Measurements from ENCODE around the gene ART5. TPM values are rescaled to one million over a fixed set of nuclear protein-coding genes. Genes with fewer than 3 reads are reported as not detected.
A peak's percentile ranks its signal among the peaks of the same experiment; 100 is the strongest.
"Not testable (repeated sequence)": the region's sequence is repeated elsewhere in the genome, so short reads cannot be mapped to it uniquely, and the experiment has no call there.

ART5 gene
- total RNA-seq, 2 experiments from 2014 or later: not detected

DNA sequence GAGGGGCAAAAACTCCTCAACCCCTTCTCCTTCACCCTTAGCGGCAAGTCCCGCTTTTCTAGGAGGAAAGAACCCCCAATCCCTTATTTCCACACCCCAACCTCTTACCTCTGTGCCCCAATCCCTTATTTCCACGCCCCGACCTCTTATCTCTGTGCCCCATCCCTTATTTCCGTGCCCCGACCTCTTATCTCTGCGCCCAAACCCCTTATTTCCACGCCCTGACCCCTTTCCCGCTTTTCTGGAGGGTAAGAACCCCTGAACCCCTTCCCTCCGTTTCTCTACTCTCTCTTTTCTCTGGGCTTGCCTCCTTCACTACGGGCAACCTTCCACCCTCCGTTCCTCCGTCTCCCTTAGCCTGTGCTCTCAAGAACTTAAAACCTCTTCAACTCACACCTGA is 7.1 kb upstream of the ART5 start:
- H3K4me1 Mint-ChIP-seq (ENCODE audit: low read depth); POLR2A ChIA-PET; H3K27ac Mint-ChIP-seq; CTCF ChIA-PET; DNase-seq; H3K36me3 Mint-ChIP-seq; H3K4me3 Mint-ChIP-seq; intact Hi-C loops (cut with micrococcal nuclease); H3K9me3 Mint-ChIP-seq: not testable (repeated sequence)
- peaks cover 41% of the 10 kb centered on the region for H3K27me3 Mint-ChIP-seq

DNA sequence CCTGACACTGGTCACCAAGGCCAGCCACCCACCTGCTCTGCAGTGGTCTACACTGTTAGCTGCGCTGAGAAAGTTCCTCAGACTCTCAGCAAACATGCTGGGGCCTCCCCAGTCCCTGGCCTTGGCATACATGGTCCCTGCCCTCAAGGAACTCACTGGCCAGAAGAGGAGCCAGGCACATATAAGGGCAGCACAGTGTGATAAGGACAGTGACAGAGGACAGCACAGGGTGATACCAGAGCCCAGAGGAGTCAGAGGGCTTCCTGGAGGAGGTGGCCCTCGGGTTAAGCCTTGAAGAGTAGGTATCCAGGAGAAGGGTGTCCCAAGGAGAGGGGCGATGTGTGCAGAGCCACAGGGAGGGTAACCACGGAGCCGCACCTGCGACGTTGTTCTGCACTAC is 3.8 kb upstream of the ART5 start:
- no peak overlapping the region for H3K27ac Mint-ChIP-seq
- H3K36me3 Mint-ChIP-seq: no peaks in the 10 kb centered on the region
- DNase-seq: no peak
- POLR2A ChIA-PET: no interaction called here
- CTCF ChIA-PET: no interaction called here
- intact Hi-C loops (cut with micrococcal nuclease): no loop called here
- no peaks in the 10 kb centered on the region for H3K9me3 Mint-ChIP-seq
- peaks cover 33% of the 10 kb centered on the region for H3K27me3 Mint-ChIP-seq
- peaks cover 7% of the 10 kb centered on the region for H3K4me1 Mint-ChIP-seq (ENCODE audit: low read depth)
- H3K4me3 Mint-ChIP-seq: no peak overlapping the region

DNA sequence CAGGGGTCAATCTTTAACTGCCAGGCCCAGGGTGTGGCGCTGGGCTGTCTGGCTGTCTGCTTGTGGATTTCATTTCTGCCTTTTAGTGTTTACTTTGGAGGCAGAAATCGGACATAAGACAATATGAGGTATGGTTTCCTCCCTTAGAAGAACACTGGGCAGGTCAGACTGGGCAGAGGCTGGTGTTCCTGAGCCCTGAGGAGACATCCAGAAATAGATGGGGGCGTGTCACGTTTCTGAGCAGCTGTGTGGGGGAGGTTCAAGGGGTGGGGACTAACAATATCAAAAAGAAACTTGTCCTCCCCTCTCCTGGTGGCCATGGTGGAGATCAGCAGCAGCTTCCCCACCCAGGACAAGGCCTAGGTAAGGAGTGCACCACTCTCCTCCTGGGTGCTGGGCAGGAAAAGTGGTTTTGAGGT is 3.0 kb upstream of the ART5 start, which contains the start of gene ART1:
Gene ART1, plus strand, starts transcription at position 312 of the 419 bp plus-strand sequence. CDS start 14,086 bp downstream, outside the sequence.
- Mint-ChIP-seq H3K9me3 (no peaks in the 10 kb centered on the region), H3K4me3 (no peak within 1 kb of the TSS), H3K36me3 (no peaks in the 10 kb centered on the region), H3K4me1 (ENCODE audit: low read depth) (peaks cover 7% of the 10 kb centered on the region), H3K27me3 (peaks cover 27% of the 10 kb centered on the region), H3K27ac (no peak within 1 kb of the TSS)
- POLR2A ChIA-PET: no interaction called here
- no peak for DNase-seq
- CTCF ChIA-PET: no interaction called here
- intact Hi-C loops (cut with micrococcal nuclease): no loop called here

DNA sequence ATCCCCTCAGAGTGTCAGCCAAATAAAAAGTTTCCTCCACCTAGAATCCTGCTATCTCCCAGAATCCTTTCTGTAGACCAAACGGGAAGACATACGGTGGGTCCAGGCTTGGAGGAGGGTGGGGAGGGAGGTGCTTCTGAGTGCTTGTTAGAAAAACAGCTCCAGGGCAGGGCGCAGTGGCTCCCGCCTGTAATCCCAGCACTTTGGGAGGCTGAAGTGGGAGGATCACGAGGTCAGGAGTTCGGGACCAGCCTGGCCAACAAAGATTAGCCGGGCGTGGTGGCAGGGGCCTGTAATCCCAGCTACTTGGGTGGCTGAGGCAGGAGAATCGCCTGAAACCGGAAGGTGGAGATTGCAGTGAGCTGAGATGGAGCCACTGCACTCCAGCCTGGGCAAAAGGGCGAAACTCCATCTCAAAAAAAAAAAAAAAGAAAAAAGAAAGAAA is 1.3 kb upstream of the ART5 start:
- POLR2A ChIA-PET; H3K4me1 Mint-ChIP-seq (ENCODE audit: low read depth); H3K9me3 Mint-ChIP-seq; H3K36me3 Mint-ChIP-seq; intact Hi-C loops (cut with micrococcal nuclease); DNase-seq; CTCF ChIA-PET; H3K27ac Mint-ChIP-seq: not testable (repeated sequence)
- Mint-ChIP-seq H3K4me3 (peak overlapping the region; percentile 70), H3K27me3 (peaks cover 13% of the 10 kb centered on the region)

DNA sequence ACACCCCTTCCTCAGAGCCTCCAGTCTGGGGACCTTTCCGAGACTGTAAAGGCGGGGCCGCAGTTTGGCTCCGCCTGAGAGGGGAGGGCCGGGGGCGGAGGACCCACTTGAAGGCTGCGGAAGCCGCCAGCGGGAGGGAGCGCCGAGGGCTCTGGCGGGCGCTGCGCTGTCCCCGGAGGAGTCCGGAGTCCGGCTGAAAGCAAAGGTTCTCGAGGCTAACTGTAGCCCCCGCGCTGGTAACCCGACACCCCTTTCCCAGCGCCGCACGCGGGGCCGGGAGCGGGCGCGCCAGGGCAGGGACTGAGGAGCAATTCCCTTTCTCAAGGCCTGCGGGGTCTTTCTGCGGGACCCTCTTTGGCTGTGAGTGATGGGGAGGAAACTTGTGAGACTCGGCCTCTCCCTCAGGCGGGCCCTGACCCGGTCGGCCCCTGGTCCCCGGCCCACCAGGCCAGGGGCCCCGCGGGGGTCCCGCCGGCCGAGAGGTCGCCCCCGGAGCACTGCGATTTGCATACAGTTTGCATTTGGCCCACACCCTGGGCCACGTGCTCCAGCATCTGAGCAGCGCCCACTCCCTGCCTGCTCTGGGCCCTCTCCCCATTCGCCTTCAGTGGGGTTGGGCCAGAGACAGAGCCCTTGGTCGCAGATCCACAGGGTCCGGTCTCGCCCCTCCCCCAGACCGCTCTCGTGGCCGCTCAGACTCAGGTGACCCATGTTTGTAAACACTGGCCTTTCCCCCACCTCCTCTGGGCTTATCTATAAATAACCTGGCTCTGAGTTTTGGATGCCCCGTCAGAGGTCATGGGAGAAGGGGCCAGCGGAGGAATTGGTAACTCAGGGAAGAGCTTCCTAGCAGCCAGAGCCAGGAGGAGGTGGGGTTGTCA is 519 bp upstream of the ART5 start:
- H3K27ac Mint-ChIP-seq: no peak overlapping the region
- DNase-seq: peak; percentile 86
- POLR2A ChIA-PET: no interaction called here
- H3K27me3 Mint-ChIP-seq: peaks cover 9% of the 10 kb centered on the region
- H3K4me3 Mint-ChIP-seq: peak overlapping the region; percentile 70
- no peaks in the 10 kb centered on the region for H3K36me3 Mint-ChIP-seq
- intact Hi-C loops (cut with micrococcal nuclease): no loop called here
- CTCF ChIA-PET: no interaction called here
- H3K9me3 Mint-ChIP-seq: no peaks in the 10 kb centered on the region
- H3K4me1 Mint-ChIP-seq (ENCODE audit: low read depth): peaks cover 7% of the 10 kb centered on the region

DNA sequence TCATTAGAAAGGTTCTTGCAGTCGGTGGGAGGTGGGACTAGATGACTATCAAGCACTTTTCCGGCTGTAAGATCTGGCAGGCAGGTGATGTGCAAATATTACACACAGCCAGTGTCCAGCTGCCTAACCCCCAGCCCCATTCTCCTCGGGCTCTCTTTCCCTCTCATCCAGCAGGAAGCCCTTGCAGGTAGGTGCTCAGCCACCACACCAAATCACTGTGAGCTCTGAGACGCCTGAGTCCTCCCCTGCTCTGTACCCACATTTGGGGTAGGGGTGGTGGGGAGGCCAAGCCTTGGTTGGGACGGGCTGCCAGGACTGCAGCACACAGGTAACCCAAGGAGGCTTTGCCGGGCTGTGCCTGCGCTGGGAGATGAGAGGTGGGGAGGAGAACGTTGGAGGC is 601 bp downstream of the ART5 start:
- H3K27me3 Mint-ChIP-seq: peaks cover 5% of the 10 kb centered on the region

DNA sequence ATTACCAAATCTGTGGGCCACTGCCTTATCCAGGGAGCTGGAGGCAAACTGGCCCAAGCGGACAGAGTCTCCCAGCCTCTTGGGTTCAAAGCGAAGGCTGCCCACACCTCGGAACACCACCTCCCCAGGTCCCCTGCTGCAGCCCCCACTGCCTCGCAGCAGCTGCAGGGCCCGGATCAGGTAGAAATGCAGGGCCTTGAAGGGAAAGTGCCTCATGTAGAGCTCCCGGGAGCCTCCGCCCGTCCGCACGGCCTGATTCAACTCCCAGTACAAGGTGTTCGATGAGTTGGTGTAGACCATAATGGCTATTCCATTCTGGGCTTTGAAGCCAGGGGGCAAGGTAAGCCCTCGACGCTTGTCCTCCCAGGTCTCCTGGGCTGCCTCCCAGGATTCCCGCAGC is 2.0 kb downstream of the ART5 start:
- H3K36me3 Mint-ChIP-seq: no peaks in the 10 kb centered on the region
- DNase-seq: no peak
- ChIA-PET CTCF (no interaction called here), POLR2A (no interaction called here)
- intact Hi-C loops (cut with micrococcal nuclease): no loop called here
- no peak overlapping the region for H3K4me3 Mint-ChIP-seq
- H3K9me3 Mint-ChIP-seq: no peaks in the 10 kb centered on the region
- H3K27me3 Mint-ChIP-seq: peaks cover under 1% of the 10 kb centered on the region
- H3K4me1 Mint-ChIP-seq (ENCODE audit: low read depth): peaks cover 7% of the 10 kb centered on the region
- H3K27ac Mint-ChIP-seq: no peak overlapping the region

More for the DNA sequence above, 601 bp downstream of the ART5 start:
- ChIA-PET CTCF (no interaction called here), POLR2A (no interaction called here)
- H3K27ac Mint-ChIP-seq: no peak overlapping the region
- H3K4me1 Mint-ChIP-seq (ENCODE audit: low read depth): peaks cover 7% of the 10 kb centered on the region
- H3K36me3 Mint-ChIP-seq: no peaks in the 10 kb centered on the region
- no peak for DNase-seq
- intact Hi-C loops (cut with micrococcal nuclease): no loop called here
- no peaks in the 10 kb centered on the region for H3K9me3 Mint-ChIP-seq
- peak overlapping the region; percentile 6 for H3K4me3 Mint-ChIP-seq

DNA sequence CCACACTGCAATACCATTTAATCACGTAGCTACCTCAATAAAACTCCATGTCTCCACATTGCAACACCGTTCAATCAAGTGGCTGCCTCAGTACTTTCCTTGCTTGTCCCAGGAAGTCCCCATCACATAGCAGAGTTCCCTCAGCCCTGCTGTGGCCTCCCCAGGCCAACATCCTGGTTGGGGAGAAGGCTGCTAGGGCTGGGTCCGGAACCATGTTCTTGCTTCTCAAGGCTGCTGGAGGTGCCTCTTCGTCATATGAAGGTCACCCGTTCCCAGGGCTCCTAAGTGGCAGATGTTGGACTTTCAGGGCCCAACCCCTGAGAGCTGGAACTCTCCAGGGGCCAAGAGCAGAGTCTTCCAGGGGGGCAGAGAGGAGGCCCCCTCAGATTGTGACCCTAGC is 3.3 kb downstream of the ART5 start:
- Mint-ChIP-seq H3K4me1 (ENCODE audit: low read depth) (peaks cover 7% of the 10 kb centered on the region), H3K9me3 (no peaks in the 10 kb centered on the region), H3K4me3 (no peak overlapping the region), H3K36me3 (no peaks in the 10 kb centered on the region), H3K27me3 (no peaks in the 10 kb centered on the region), H3K27ac (no peak overlapping the region)
- no peak for DNase-seq
- intact Hi-C loops (cut with micrococcal nuclease): no loop called here
- ChIA-PET POLR2A (no interaction called here), CTCF (no interaction called here)

DNA sequence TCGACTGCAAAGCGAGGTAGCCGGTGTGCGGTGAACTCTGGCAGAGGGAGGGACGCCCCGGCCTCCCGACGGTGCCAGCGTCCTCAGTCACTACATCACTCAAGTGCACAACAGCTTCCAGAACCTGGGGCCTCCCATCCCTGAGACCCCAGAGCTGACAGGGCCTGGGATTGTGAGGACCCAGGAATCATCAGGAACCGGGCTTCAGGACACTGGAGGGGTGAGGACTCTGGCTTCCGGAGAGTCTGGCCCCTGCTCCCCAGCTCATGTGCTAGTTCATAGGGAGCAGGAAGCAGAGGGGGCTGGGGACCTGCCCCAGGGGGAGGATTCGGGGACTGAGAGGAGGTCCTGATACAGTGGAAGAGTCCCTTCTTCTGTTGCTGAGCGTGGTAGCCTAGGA is 4.6 kb downstream of the ART5 start:
- Mint-ChIP-seq H3K36me3 (no peaks in the 10 kb centered on the region), H3K9me3 (no peaks in the 10 kb centered on the region), H3K27me3 (no peaks in the 10 kb centered on the region), H3K4me1 (ENCODE audit: low read depth) (peaks cover 2% of the 10 kb centered on the region), H3K4me3 (no peak overlapping the region), H3K27ac (no peak overlapping the region)
- DNase-seq: no peak
- POLR2A ChIA-PET: no interaction called here
- intact Hi-C loops (cut with micrococcal nuclease): no loop called here
- CTCF ChIA-PET: no interaction called here

DNA sequence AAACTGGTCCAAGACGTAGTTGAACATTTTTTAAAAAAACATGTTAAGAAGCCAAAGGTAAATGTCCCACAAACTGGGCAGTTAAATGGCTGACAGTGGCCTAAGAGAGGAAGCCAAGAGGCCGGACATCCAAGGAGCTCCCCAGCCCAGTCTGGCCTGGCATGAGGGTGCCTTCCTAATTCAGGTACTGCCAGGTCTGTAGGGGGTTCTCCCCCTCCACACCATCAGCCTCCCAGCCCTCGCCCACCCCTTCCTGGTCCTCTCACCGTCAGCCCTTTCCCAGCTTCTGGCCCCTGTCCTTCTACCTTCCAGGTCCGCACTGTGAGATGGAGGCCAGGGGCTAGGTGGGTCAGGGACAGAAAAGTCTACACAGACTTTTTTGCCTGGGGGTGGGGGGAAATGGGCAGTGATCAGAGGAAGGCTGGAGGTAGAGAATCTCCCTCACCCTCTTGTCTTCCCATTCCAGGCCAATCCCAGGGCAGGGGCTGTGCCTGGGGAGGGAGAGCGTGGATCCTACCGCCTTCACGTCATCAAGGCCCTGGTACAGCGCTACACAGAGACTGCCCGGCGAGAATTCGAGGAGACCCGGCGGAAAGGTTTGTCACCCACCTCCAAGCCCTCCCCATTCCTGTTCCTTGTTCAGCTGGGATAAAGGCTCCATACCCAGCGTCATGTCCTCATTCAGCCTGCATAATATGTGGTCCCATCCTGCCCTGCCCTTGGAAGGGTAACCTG is 6.0 kb downstream of the ART5 start:
- H3K36me3 Mint-ChIP-seq: no peaks in the 10 kb centered on the region
- no peak for DNase-seq
- peaks cover 3% of the 10 kb centered on the region for H3K4me1 Mint-ChIP-seq (ENCODE audit: low read depth)
- no peaks in the 10 kb centered on the region for H3K27me3 Mint-ChIP-seq
- no peak overlapping the region for H3K27ac Mint-ChIP-seq
- CTCF ChIA-PET: no interaction called here
- POLR2A ChIA-PET: no interaction called here
- intact Hi-C loops (cut with micrococcal nuclease): no loop called here
- H3K4me3 Mint-ChIP-seq: no peak overlapping the region
- H3K9me3 Mint-ChIP-seq: no peaks in the 10 kb centered on the region

DNA sequence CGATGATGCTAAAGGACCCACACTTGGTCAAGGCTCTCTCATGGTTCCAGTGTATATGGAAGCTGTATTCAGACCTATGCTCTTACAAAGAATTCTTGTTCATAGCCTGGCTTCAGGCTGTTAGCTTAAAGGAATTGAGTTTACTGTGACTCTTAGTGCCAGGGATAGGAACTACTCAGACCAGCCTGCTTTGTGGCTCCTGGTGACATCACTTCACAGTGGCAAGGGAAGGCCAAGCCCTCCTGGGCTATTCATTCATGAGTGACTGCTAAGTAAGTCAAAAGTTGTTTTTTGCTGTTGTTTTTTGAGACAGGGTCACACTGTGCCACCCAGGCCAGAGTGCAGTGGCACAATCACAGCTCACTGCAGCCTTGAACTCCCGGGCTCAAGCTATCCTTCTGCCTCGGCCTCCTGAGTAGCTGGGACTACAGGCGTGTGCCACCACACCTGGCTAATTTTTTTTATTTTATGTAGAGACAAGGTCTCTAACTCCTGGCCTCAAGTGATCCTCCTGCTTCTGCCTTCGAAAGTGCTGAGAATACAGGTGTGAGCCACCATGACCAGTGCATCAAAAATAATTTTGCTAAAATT is 9.6 kb downstream of the ART5 start:
- H3K36me3 Mint-ChIP-seq: no peaks in the 10 kb centered on the region
- H3K4me3 Mint-ChIP-seq: no peak overlapping the region
- peaks cover 3% of the 10 kb centered on the region for H3K4me1 Mint-ChIP-seq (ENCODE audit: low read depth)
- no peaks in the 10 kb centered on the region for H3K27me3 Mint-ChIP-seq
- H3K9me3 Mint-ChIP-seq: no peaks in the 10 kb centered on the region
- intact Hi-C loops (cut with micrococcal nuclease): no loop called here
- no peak for DNase-seq
- no peak overlapping the region for H3K27ac Mint-ChIP-seq
- POLR2A ChIA-PET: interaction anchor here (0.6 kb wide), 1 partner anchor 27 kb away, joined by 5 read pairs; no protein-coding TSS in a partner anchor
- CTCF ChIA-PET: no interaction called here

DNA sequence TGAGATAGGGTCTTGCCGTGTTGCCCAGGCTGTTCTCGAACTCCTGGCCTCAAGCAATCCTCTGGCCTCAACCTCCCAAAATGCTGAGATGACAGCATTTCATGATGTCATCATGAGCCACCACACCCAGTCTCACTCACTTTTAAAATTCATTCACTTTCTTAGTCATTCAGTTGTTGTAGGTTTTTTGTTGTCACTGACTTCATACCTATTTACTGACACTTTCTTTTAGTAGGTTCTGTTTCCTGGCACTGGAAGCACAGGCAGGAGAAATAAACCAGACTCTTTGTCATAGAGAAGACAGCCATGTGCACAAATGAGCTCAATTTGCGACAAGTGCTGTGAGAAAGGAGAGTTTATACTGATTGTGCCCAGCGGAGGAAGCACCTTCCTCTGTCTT is 10.5 kb downstream of the ART5 start:
- DNase-seq: no peak
- ChIA-PET CTCF (no interaction called here), POLR2A (no interaction called here)
- H3K4me3 Mint-ChIP-seq: no peak overlapping the region
- H3K36me3 Mint-ChIP-seq: no peaks in the 10 kb centered on the region
- peaks cover 6% of the 10 kb centered on the region for H3K4me1 Mint-ChIP-seq (ENCODE audit: low read depth)
- H3K27ac Mint-ChIP-seq: no peak overlapping the region
- H3K27me3 Mint-ChIP-seq: no peaks in the 10 kb centered on the region
- intact Hi-C loops (cut with micrococcal nuclease): no loop called here
- H3K9me3 Mint-ChIP-seq: no peaks in the 10 kb centered on the region
